Endothelial cell of umbilical vein (primary cell): ENCODE measurements around the gene RBL1. TPM values are rescaled to one million over a fixed set of nuclear protein-coding genes. Genes with fewer than 3 reads are reported as not detected.

Experiments
- BruUV-seq: library from RNA; stranded (reverse); fragments of 400-500 nt; replicated peaks from 2 replicates; lab custom pipeline; 2021; lab: Mats Ljungman, UMichigan
- CTCF ChIA-PET: fragments of 300-600, 350-600 bp; sonication (Branson Sonifier 250); formaldehyde crosslinking; loops from one replicate; lab custom pipeline; 2021; ENCODE audit warnings: antibody characterized with exemption, inconsistent platforms; lab: Charles Lee
- POLR2A ChIA-PET: fragments of 300-600, 350-600 bp; sonication (Branson Sonifier 250); formaldehyde crosslinking; loops from one replicate; lab custom pipeline; 2021; ENCODE audit warnings: antibody characterized with exemption, inconsistent platforms; lab: Charles Lee
- DNase-seq: peaks from one replicate; pipeline ENCODE4 v3.0.0-alpha.2; 2011; ENCODE audit warnings: low read depth, low spot score
- FAIRE-seq: peaks from 2 replicates; lab custom pipeline; 2011; peaks lifted over from hg19 to GRCh38; lab: Jason Lieb, UNC
- H2AFZ ChIP-seq: 2 replicates; pipeline ENCODE4 v1.6.0; 2012; ENCODE audit warnings: low read depth, low read length, control low read depth, inconsistent platforms
- H3K27ac ChIP-seq: 2 replicates; pipeline ENCODE4 v1.5.1; 2011; ENCODE audit warnings: low read depth, mild to moderate bottlenecking, control low read depth, low read length, moderate library complexity; ENCODE audit not compliant: insufficient read depth
- H3K27me3 ChIP-seq, 2 experiments: 2 replicates each; pipeline versions ENCODE4 v1.6.0 to v1.6.1; 2011; ENCODE audit warnings: low read length in 2 of 2, mixed read lengths in 1 of 2; ENCODE audit not compliant: control insufficient read depth in 2 of 2, insufficient read depth in 2 of 2
- H3K36me3 ChIP-seq, 2 experiments: 2 replicates in 1 of 2; 3 replicates in 1 of 2; pipeline ENCODE4 v1.5.1; 2011; ENCODE audit warnings: low read length in 2 of 2, mild to moderate bottlenecking in 1 of 2, moderate library complexity in 1 of 2; ENCODE audit not compliant: control insufficient read depth in 2 of 2, insufficient read depth in 2 of 2; ENCODE audit errors: extremely low read depth in 1 of 2
- H3K4me1 ChIP-seq: 3 replicates; pipeline ENCODE4 v1.5.1; 2011; ENCODE audit warnings: mild to moderate bottlenecking, low read length; ENCODE audit not compliant: control insufficient read depth, insufficient read depth; ENCODE audit errors: extremely low read depth
- H3K4me2 ChIP-seq: 2 replicates; pipeline ENCODE4 v1.6.1; 2011; ENCODE audit warnings: low read length, control low read depth, mixed read lengths; ENCODE audit not compliant: insufficient read depth
- H3K4me3 ChIP-seq, 3 experiments: fragments of 200-600 bp in 1 of 3; sonication (generic), shearing (Covaris generic) in 1 of 3; replicated peaks in 1 of 3; 2 replicates each; pipeline ENCODE4 v1.5.1; 2011 to 2016; ENCODE audit warnings: control low read depth in 3 of 3, low read length in 3 of 3, mild to moderate bottlenecking in 2 of 3, inconsistent platforms in 1 of 3, low read depth in 1 of 3, moderate library complexity in 1 of 3; ENCODE audit not compliant: insufficient read depth in 1 of 3
- H3K79me2 ChIP-seq: 2 replicates; pipeline ENCODE4 v1.6.0; 2012; ENCODE audit warnings: low read length, inconsistent platforms; ENCODE audit not compliant: control insufficient read depth, insufficient read depth
- H3K9ac ChIP-seq: replicated peaks from 2 replicates; pipeline ENCODE3; 2011; ENCODE audit warnings: low read length, control low read depth; ENCODE audit not compliant: insufficient read depth; ENCODE audit errors: extremely low read depth
- H3K9me1 ChIP-seq: replicated peaks from 3 replicates; pipeline ENCODE4 v1.6.0; 2011; ENCODE audit warnings: mild to moderate bottlenecking, low read length; ENCODE audit not compliant: control insufficient read depth, insufficient read depth; ENCODE audit errors: extremely low read depth
- H3K9me3 ChIP-seq: replicated peaks from 2 replicates; pipeline ENCODE4 v1.5.1; 2012; ENCODE audit warnings: low read length, inconsistent platforms; ENCODE audit not compliant: control insufficient read depth, insufficient read depth
- H4K20me1 ChIP-seq: replicated peaks from 2 replicates; pipeline ENCODE3; 2011; ENCODE audit warnings: mild to moderate bottlenecking, low read length; ENCODE audit not compliant: control insufficient read depth, insufficient read depth; ENCODE audit errors: extremely low read depth
- CTCF ChIP-seq, 2 donors: IDR thresholded peaks; 1 replicate in 1 of 2; 2 replicates in 1 of 2; pipeline ENCODE4 v1.5.1; 2011; ENCODE audit warnings: low read length in 2 of 2, mild to moderate bottlenecking in 2 of 2, moderate library complexity in 2 of 2, control low read depth in 1 of 2, inconsistent platforms in 1 of 2, low read depth in 1 of 2; ENCODE audit not compliant: insufficient read depth in 1 of 2; ENCODE audit errors: extremely low read depth in 1 of 2
- EZH2 ChIP-seq: IDR thresholded peaks from 2 replicates; pipeline ENCODE4 v1.6.1; 2012; ENCODE audit warnings: borderline replicate concordance, low read depth, mild to moderate bottlenecking, moderate library complexity, low read length, inconsistent platforms; ENCODE audit not compliant: severe bottlenecking
- FOS ChIP-seq: IDR thresholded peaks from 2 replicates; pipeline ENCODE4 v1.6.1; 2011; ENCODE audit warnings: mild to moderate bottlenecking, low read length, moderate library complexity, borderline replicate concordance; ENCODE audit not compliant: insufficient read depth
- GATA2 ChIP-seq: IDR thresholded peaks from 2 replicates; pipeline ENCODE4 v1.7.0; 2011; ENCODE audit warnings: low read depth, mild to moderate bottlenecking, moderate library complexity, mixed read lengths, low read length; ENCODE audit not compliant: insufficient read length, insufficient read depth
- JUN ChIP-seq: IDR thresholded peaks from 2 replicates; pipeline ENCODE4 v1.6.1; 2011; ENCODE audit warnings: borderline replicate concordance, low read depth; ENCODE audit not compliant: insufficient read length, insufficient read depth
- MAX ChIP-seq: IDR thresholded peaks from 2 replicates; pipeline ENCODE4 v1.6.1; 2011; ENCODE audit not compliant: insufficient read depth, insufficient read length
- MYC ChIP-seq: IDR thresholded peaks from one replicate; pipeline ENCODE4 v1.6.1; 2011; ENCODE audit warnings: mild to moderate bottlenecking, low read depth, low read length
- POLR2A ChIP-seq: IDR thresholded peaks from 2 replicates; pipeline ENCODE4 v1.6.1; 2012; ENCODE audit warnings: low read depth, mild to moderate bottlenecking, control low read depth, low read length
- POLR2AphosphoS5 ChIP-seq: IDR thresholded peaks from 2 replicates; pipeline ENCODE4 v1.6.1; 2012; ENCODE audit warnings: low read depth, mild to moderate bottlenecking, control low read depth, low read length, moderate library complexity; ENCODE audit not compliant: insufficient read depth
- dilution Hi-C: fragments of 300-500 bp; cut with MboI; formaldehyde crosslinking; loops from one replicate; pipeline ENCODE4 v1.15.0; 2019; ENCODE audit warnings: low sequenced_read_pairs; ENCODE audit not compliant: extremely low pct_ligation_motif_present
- intact Hi-C: fragments of 100-400 bp; cut with micrococcal nuclease; formaldehyde crosslinking; loops from one replicate; pipeline ENCODE4 v1.10.0; 2022
- polyA plus RNA-seq, 4 experiments: library from polyadenylated mRNA; depleted of rRNA in 3 of 4; stranded (reverse) in 3 of 4; unstranded in 1 of 4; fragments of >200 nt; gene quantifications; 2 replicates each; pipeline versions ENCODE4 v1.2.1 to v1.2.3, GENCODE V29; 2011 to 2012; ENCODE audit warnings: missing spikeins in 1 of 4
- total RNA-seq: library from RNA; stranded (reverse); gene quantifications from 2 replicates; pipeline ENCODE4 v1.2.3, GENCODE V29; 2021

Gene RBL1
- total and polyA plus RNA-seq, 2 donors (not counting 3 experiments of a cell fraction or from before 2014, with no cell fraction given) = 3.1 to 20.1 TPM

- no peak overlapping the region for H3K9ac ChIP-seq
- no peak for DNase-seq
- H3K27ac ChIP-seq = no peak overlapping the region
- H3K79me2 ChIP-seq = no peaks in the 10 kb centered on the region
- ChIA-PET POLR2A (no interaction called here), CTCF (no interaction called here)
- intact Hi-C loops (no loop called here), dilution Hi-C loops (no loop called here)
- H3K4me2 ChIP-seq = no peak overlapping the region
- FAIRE-seq = no peak
- H3K27me3 ChIP-seq = no peaks in the 10 kb centered on the region
- no peaks in the 10 kb centered on the region for H4K20me1 ChIP-seq
- no TSS peak for BruUV-seq
- no peaks in the 10 kb centered on the region for H3K4me1 ChIP-seq
- H3K36me3 ChIP-seq = peaks cover 0 to 4% of the 10 kb centered on the region in 2 experiments
- no peaks in the 10 kb centered on the region for H3K9me1 ChIP-seq
- TF ChIP-seq JUN (no peak), FOS (no peak), CTCF (IDR thresholded peaks at IDR 0.05; ENCODE audit: extremely low read depth in 1 of 2, insufficient read depth in 1 of 2, low read depth in 1 of 2, low read length in 2 of 2) (no peak), POLR2AphosphoS5 (no peak), EZH2 (no peak), MYC (no peak)
- no peak overlapping the region for H3K4me3 ChIP-seq
- no peak overlapping the region for H2AFZ ChIP-seq
- no peaks in the 10 kb centered on the region for H3K9me3 ChIP-seq
Observed at GRCh38 chr20:37032077-37032476, 63.7 kb downstream of the RBL1 start.

- H3K9me3 ChIP-seq = no peaks in the 10 kb centered on the region
- no peak overlapping the region for H3K27ac ChIP-seq
- POLR2A ChIA-PET = no interaction called here
- no peaks in the 10 kb centered on the region for H3K4me1 ChIP-seq
- BruUV-seq = no TSS peak
- no peaks in the 10 kb centered on the region for H3K79me2 ChIP-seq
- FAIRE-seq = no peak
- no peaks in the 10 kb centered on the region for H4K20me1 ChIP-seq
- no peak for TF ChIP-seq POLR2AphosphoS5
- TF ChIP-seq GATA2 = no peak
- no peak for TF ChIP-seq JUN
- TF ChIP-seq MYC = no peak
- TF ChIP-seq MAX = no peak
- TF ChIP-seq CTCF (IDR thresholded peaks at IDR 0.05; ENCODE audit: extremely low read depth in 1 of 2, insufficient read depth in 1 of 2, low read depth in 1 of 2, low read length in 2 of 2) = no peak
- TF ChIP-seq POLR2A = no peak
- no peak for TF ChIP-seq FOS
- TF ChIP-seq EZH2 = no peak
- no peak for DNase-seq
- dilution Hi-C loops = no loop called here
- intact Hi-C loops = no loop called here
- CTCF ChIA-PET = no interaction called here
- H3K27me3 ChIP-seq = no peaks in the 10 kb centered on the region
- H2AFZ ChIP-seq = no peak overlapping the region
- H3K9ac ChIP-seq = no peak overlapping the region
- no peak overlapping the region for H3K4me2 ChIP-seq
- peaks cover 2 to 11% of the 10 kb centered on the region in 2 experiments for H3K36me3 ChIP-seq
- no peak overlapping the region for H3K4me3 ChIP-seq
- H3K9me1 ChIP-seq = no peaks in the 10 kb centered on the region
Observed at GRCh38 chr20:37020636-37021035, 75.2 kb downstream of the RBL1 start.
